GM12873 (cell line): Measurements from ENCODE around the gene VRK1.

Source experiments
- CTCF ChIP-seq: IDR thresholded peaks from 2 replicates; pipeline ENCODE4 v1.5.1; 2012; ENCODE audit warnings: low read depth, mild to moderate bottlenecking, moderate library complexity, low read length, control low read depth; ENCODE audit not compliant: insufficient read depth; ENCODE audit errors: missing control alignments

Gene VRK1

DNA sequence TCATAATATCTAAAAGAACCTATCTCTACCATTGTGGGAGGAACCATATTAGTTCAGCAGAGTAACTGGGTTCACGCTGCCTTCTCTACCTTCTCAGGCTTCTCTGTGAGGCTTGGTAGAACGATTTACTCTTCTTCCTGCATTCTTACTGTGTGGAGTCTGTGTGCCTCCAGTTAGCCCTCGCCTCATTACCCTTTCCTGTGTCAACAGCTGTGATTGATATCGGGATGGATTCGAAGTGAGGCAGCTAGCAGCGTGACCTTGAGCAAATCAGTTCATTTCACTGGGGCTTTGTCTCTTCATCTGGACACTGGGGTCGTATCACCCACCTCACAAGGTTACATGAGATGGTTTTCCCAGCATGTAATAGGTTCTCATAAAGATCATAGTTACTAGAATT is 4.6 kb upstream of the VRK1 start:
- no peak for TF ChIP-seq CTCF

GRCh38 chr14:96793547-96793946 is 3.6 kb upstream of the VRK1 start:
- TF ChIP-seq CTCF: no peak

GRCh38 chr14:96795109-96795828 is 1.9 kb upstream of the VRK1 start:
- TF ChIP-seq CTCF: no peak

GRCh38 chr14:96797582-96798349 is 584 bp downstream of the VRK1 start:
- no peak for TF ChIP-seq CTCF

DNA sequence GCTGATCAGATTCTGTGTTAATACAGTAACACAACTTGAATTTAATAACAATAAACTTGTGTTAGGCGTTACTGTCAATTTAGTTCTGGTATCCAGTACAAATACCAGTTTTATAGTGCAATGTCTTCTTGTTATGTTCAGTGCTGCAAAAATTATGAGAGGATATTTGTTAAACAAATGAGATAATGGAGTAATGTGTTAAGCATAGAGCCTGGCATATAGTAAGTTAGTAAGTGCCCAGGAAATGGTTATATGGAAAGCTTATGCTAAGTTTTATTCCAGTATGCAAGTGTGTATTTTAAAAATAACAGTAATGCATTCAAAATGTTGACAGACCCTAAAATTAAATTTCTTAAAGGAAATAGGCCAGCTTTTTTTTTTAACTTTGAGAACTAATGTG is 1.8 kb downstream of the VRK1 start:
- TF ChIP-seq CTCF: no peak

DNA sequence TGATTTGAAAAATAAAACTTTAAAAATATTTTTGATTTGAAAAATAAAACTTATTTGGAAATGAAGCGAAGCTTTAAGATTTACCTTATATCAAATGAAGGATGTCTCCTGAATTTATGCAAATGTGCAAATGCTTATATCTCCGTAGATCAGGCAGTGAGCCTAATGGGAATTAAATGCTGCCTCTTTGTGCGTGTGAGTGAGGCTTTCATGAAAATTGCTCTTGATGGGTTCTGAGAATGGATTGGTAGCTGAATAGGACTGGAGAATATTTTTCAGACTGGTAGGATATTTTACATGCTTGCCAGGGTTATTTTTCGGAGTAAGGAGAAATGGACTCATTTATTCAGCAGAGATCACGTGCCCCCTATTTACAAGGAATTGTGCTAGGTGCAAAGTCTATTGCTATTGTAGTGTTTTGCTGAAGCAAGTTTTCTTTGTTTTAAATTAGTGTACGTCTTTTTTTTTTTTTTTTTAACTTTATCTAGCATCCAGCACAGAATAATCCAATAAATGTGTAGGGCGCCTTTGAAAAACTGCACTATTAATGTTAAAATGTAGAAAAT is 2.4 kb downstream of the VRK1 start:
- no peak for TF ChIP-seq CTCF

GRCh38 chr14:96801931-96802330 is 4.7 kb downstream of the VRK1 start:
- no peak for TF ChIP-seq CTCF
